Chondrocyte (in vitro differentiated cells): ENCODE data around the gene RHOC. TPM values are rescaled to one million over a fixed set of nuclear protein-coding genes. Genes with fewer than 3 reads are reported as not detected.
A peak's percentile ranks its signal among the peaks of the same experiment; 100 is the strongest.

ENCODE experiments used
- DNase-seq: peaks from one replicate; pipeline ENCODE4 v3.0.0; 2021; ENCODE audit warnings: mixed read lengths, low spot score
- H3K27ac Mint-ChIP-seq: one replicate; pipeline ENCODE4 v1.8.0; 2021; ENCODE audit warnings: mild to moderate bottlenecking, moderate library complexity, mixed read lengths; ENCODE audit not compliant: unreplicated experiment
- H3K27me3 Mint-ChIP-seq: 2 replicates; pipeline ENCODE4 v1.8.0; 2021; ENCODE audit warnings: low read depth, mixed read lengths
- H3K36me3 Mint-ChIP-seq: 2 replicates; pipeline ENCODE4 v1.8.0; 2021; ENCODE audit warnings: low read depth, mixed read lengths
- H3K4me1 Mint-ChIP-seq: 2 replicates; pipeline ENCODE4 v1.8.0; 2021; ENCODE audit warnings: low read depth, mild to moderate bottlenecking, mixed read lengths
- H3K4me3 Mint-ChIP-seq: one replicate; pipeline ENCODE4 v1.8.0; 2021; ENCODE audit warnings: mild to moderate bottlenecking, moderate library complexity, mixed read lengths; ENCODE audit not compliant: unreplicated experiment
- H3K9me3 Mint-ChIP-seq: 2 replicates; pipeline ENCODE4 v1.8.0; 2021; ENCODE audit warnings: low read depth, mixed read lengths
- CTCF ChIP-seq: fragments of 200-600 bp; sonication (generic); IDR thresholded peaks from 2 replicates; pipeline ENCODE4 v1.5.0; 2021; ENCODE audit warnings: antibody characterized with exemption, mild to moderate bottlenecking, moderate library complexity
- total RNA-seq: library from RNA; stranded (reverse); gene quantifications from 3 replicates; pipeline ENCODE4 v1.2.1, GENCODE V29; 2021

RHOC gene
- total RNA-seq, 1 donor from 2014 or later, result 446 TPM

GRCh38 chr1:112715264-112716053 is 8.5 kb upstream of the RHOC start, which contains the start of gene PPM1J:
TSS of gene PPM1J (minus strand) at chr1:112715332. CDS start at chr1:112715301, 31 bp downstream.
- Mint-ChIP-seq H3K4me3 (peak within 1 kb of the TSS; percentile 81), H3K36me3 (no peaks in the 10 kb centered on the region), H3K27ac (peak within 1 kb of the TSS; percentile 85), H3K9me3 (no peaks in the 10 kb centered on the region), H3K4me1 (peaks cover 20% of the 10 kb centered on the region), H3K27me3 (peaks cover 3% of the 10 kb centered on the region)
- TF ChIP-seq CTCF, result no peak
- peak; percentile 96 for DNase-seq

GRCh38 chr1:112714313-112715263 is 7.7 kb upstream of the RHOC start:
- Mint-ChIP-seq H3K27me3 (peaks cover 3% of the 10 kb centered on the region), H3K9me3 (no peaks in the 10 kb centered on the region), H3K36me3 (no peaks in the 10 kb centered on the region), H3K27ac (peak overlapping the region; percentile 49), H3K4me1 (peaks cover 20% of the 10 kb centered on the region), H3K4me3 (peak overlapping the region; percentile 80)
- TF ChIP-seq CTCF, result peak; percentile 46
- DNase-seq, result peak; percentile 90

- Mint-ChIP-seq H3K27me3 (peaks cover 1% of the 10 kb centered on the region), H3K4me3 (peak overlapping the region; percentile 80), H3K27ac (peak overlapping the region; percentile 49), H3K9me3 (no peaks in the 10 kb centered on the region), H3K36me3 (no peaks in the 10 kb centered on the region), H3K4me1 (peaks cover 20% of the 10 kb centered on the region)
- no peak for TF ChIP-seq CTCF
- peak; percentile 71 for DNase-seq
Observed at GRCh38 chr1:112713466-112714312, 6.8 kb upstream of the RHOC start.

GRCh38 chr1:112712701-112713128 is 5.8 kb upstream of the RHOC start:
- Mint-ChIP-seq H3K27ac (no peak overlapping the region), H3K4me1 (peaks cover 22% of the 10 kb centered on the region), H3K27me3 (no peaks in the 10 kb centered on the region), H3K4me3 (no peak overlapping the region), H3K36me3 (no peaks in the 10 kb centered on the region), H3K9me3 (no peaks in the 10 kb centered on the region)
- no peak for TF ChIP-seq CTCF
- DNase-seq, result peak; percentile 58
